Right lobe of liver (tissue), 6 donors: ENCODE data around the gene PSMG3. TPM values are rescaled to one million over a fixed set of nuclear protein-coding genes. Genes with fewer than 3 reads are reported as not detected.

ENCODE experiments used
- ATAC-seq, 4 donors: fragments of 200-7000 bp; cut with Tn5 transposase; one replicate each; pipeline ENCODE4 v1.9.1; 2020; ENCODE audit warnings: mild to moderate bottlenecking in 4 of 4, moderate library complexity in 4 of 4
- DNase-seq, 3 donors: peaks; one replicate each; pipeline ENCODE4 v3.0.0-alpha.2; 2020
- H3K27ac ChIP-seq, 3 donors: fragments of 200-600 bp; one replicate each; pipeline ENCODE4 v1.8.0; 2022
- H3K27me3 ChIP-seq, 2 donors: fragments of 200-600 bp; one replicate each; pipeline ENCODE4 v1.8.0; 2022
- H3K36me3 ChIP-seq, 4 donors: fragments of 200-600 bp; sonication (generic) in 1 of 4; one replicate each; pipeline versions ENCODE4 v1.5.1 to v1.8.0; 2017 to 2022; ENCODE audit warnings: control low read depth in 1 of 4
- H3K4me1 ChIP-seq, 4 donors: fragments of 200-600 bp; sonication (generic) in 1 of 4; one replicate each; pipeline versions ENCODE4 v1.5.1 to v1.8.0; 2017 to 2022; ENCODE audit warnings: control low read depth in 1 of 4
- H3K4me3 ChIP-seq, 3 donors: fragments of 200-600 bp; one replicate each; pipeline ENCODE4 v1.8.0; 2022
- H3K9me3 ChIP-seq, 4 donors: fragments of 200-600 bp; sonication (generic) in 1 of 4; one replicate each; pipeline versions ENCODE4 v1.5.1 to v1.8.0; 2017 to 2022; ENCODE audit warnings: control low read depth in 1 of 4
- CTCF ChIP-seq, 4 donors: fragments of 200-600 bp in 3 of 4; fragments of 450-650 bp in 1 of 4; IDR thresholded peaks; one replicate each; pipeline versions ENCODE4 v1.5.1 to v1.8.0; 2016 to 2022; ENCODE audit warnings: antibody characterized with exemption in 4 of 4, mild to moderate bottlenecking in 2 of 4
- POLR2A ChIP-seq: fragments of 450-650 bp; IDR thresholded peaks from one replicate; pipeline ENCODE4 v1.6.1; 2017; ENCODE audit warnings: antibody characterized with exemption, mild to moderate bottlenecking
- WGBS: methylation state at CpG from one replicate; pipeline ENCODE4 v1.1.6; 2018; ENCODE audit warnings: low coverage, low lambda C conversion rate; ENCODE audit not compliant: insufficient coverage; ENCODE audit errors: missing lambda C conversion rate; 5-methylcytosine and 5-hydroxymethylcytosine counted together
- intact Hi-C, 2 donors: fragments of 100-400 bp; cut with DNase I; formaldehyde crosslinking; loops; one replicate each; pipeline versions ENCODE4 v1.11.2 to v1.14.1; 2022
- total RNA-seq, 6 experiments: library from RNA; depleted of rRNA in 2 of 6; stranded (reverse); fragments of >200 nt in 2 of 6; fragmentation: NEBNext Ultra II Directional in 3 of 6; extraction: Animal tissue kit (Norgen Biotek cat#: 25700) in 3 of 6; gene quantifications; one replicate each; pipeline versions ENCODE4 v1.1.0 to v1.2.4, GENCODE V29; 2016 to 2023
- donor health status: DM: no; HTN: yes; CAD: no.
- donor health status: DM: no; HTN: no; CAD: no.
- donor health status: DM: no; HTN: no; CAD: no.
- donor health status: DM: no; HTN: yes; CAD: no.
- donor health status: DM: no; HTN: yes; CAD: no.

The PSMG3 gene
- total RNA-seq, 6 experiments from 2014 or later: 7.6 to 28.1 (median 9.2) TPM

GRCh38 chr7:1611708-1612241 lies 41.9 kb upstream of the PSMG3 start:
- intact Hi-C loops: no loop called here

GRCh38 chr7:1610678-1611302 lies 41.0 kb upstream of the PSMG3 start:
- ATAC-seq: peak in 1 of 4 donors; percentile 8
- H3K4me1 ChIP-seq: no peaks in the 10 kb centered on the region

More at GRCh38 chr7:1611708-1612241, 41.9 kb upstream of the PSMG3 start:
- ATAC-seq (no peak), DNase-seq (no peak)
- H3K27ac ChIP-seq: no peak overlapping the region
- no peaks in the 10 kb centered on the region for H3K4me1 ChIP-seq
- H3K27me3 ChIP-seq: no peaks in the 10 kb centered on the region
- TF ChIP-seq POLR2A: no peak
- TF ChIP-seq CTCF (IDR thresholded peaks at IDR 0.05): no peak
- no peak overlapping the region for H3K4me3 ChIP-seq
- H3K9me3 ChIP-seq: no peaks in the 10 kb centered on the region
- H3K36me3 ChIP-seq: no peaks in the 10 kb centered on the region
- 50% methylated on average over 4 of the region's 10 CpGs for WGBS

GRCh38 chr7:1610013-1610677 lies 40.3 kb upstream of the PSMG3 start:
- ATAC-seq: peak in 1 of 4 donors; percentile 16
- intact Hi-C loops: no loop called here
- 68% methylated on average over 3 of the region's 24 CpGs for WGBS
- no peak overlapping the region for H3K27ac ChIP-seq
- no peak for TF ChIP-seq CTCF (IDR thresholded peaks at IDR 0.05)
- TF ChIP-seq POLR2A: no peak
- no peaks in the 10 kb centered on the region for H3K27me3 ChIP-seq
- no peak overlapping the region for H3K4me3 ChIP-seq
- H3K4me1 ChIP-seq: no peaks in the 10 kb centered on the region
- no peaks in the 10 kb centered on the region for H3K9me3 ChIP-seq
- DNase-seq: no peak
- H3K36me3 ChIP-seq: no peaks in the 10 kb centered on the region

More at GRCh38 chr7:1610678-1611302, 41.0 kb upstream of the PSMG3 start:
- TF ChIP-seq POLR2A (no peak), CTCF (IDR thresholded peaks at IDR 0.05) (no peak)
- no peak overlapping the region for H3K4me3 ChIP-seq
- H3K9me3 ChIP-seq: no peaks in the 10 kb centered on the region
- 100% methylated on average over 9 of the region's 26 CpGs for WGBS
- intact Hi-C loops: no loop called here
- no peaks in the 10 kb centered on the region for H3K27me3 ChIP-seq
- H3K36me3 ChIP-seq: no peaks in the 10 kb centered on the region
- H3K27ac ChIP-seq: no peak overlapping the region
- no peak for DNase-seq

- no peak for DNase-seq
- no peaks in the 10 kb centered on the region for H3K27me3 ChIP-seq
Measured at GRCh38 chr7:1609023-1609422, 39.2 kb upstream of the PSMG3 start.

More at GRCh38 chr7:1609023-1609422, 39.2 kb upstream of the PSMG3 start:
- TF ChIP-seq POLR2A: no peak
- TF ChIP-seq CTCF (IDR thresholded peaks at IDR 0.05): no peak
- Histone ChIP-seq H3K4me1 (no peaks in the 10 kb centered on the region), H3K9me3 (no peaks in the 10 kb centered on the region), H3K36me3 (no peaks in the 10 kb centered on the region), H3K27ac (no peak overlapping the region), H3K4me3 (no peak overlapping the region)
- intact Hi-C loops: no loop called here
- 47% methylated on average over 7 of the region's 10 CpGs for WGBS
- no peak for ATAC-seq
